ENCODE results near the gene TRAM2.

- TF ChIP-seq POLR2A (IDR thresholded peaks at IDR 0.05; ENCODE audit: low read depth, low read length) (no peak), CTCF (IDR thresholded peaks at IDR 0.05; ENCODE audit: extremely low read depth in 1 of 2, insufficient read depth in 1 of 2, low read depth in 1 of 2, low read length in 2 of 2) (no peak)
Observed at GRCh38 chr6:52621631-52622030, 44.8 kb upstream of the TRAM2 start.

Data from endothelial cell of umbilical vein (primary cell).